GM18861 (cell line): ENCODE data around the gene TRAPPC12.

Experiments used
- ATAC-seq: cut with Tn5 transposase; IDR thresholded peaks from one replicate; pipeline ENCODE4 v1.9.1; 2021; ENCODE audit not compliant: unreplicated experiment

TRAPPC12 gene

GRCh38 chr2:3465844-3466481 lies 86.5 kb downstream of the TRAPPC12 start:
- no peak for ATAC-seq

GRCh38 chr2:3466482-3466863 lies 87.0 kb downstream of the TRAPPC12 start:
- no peak for ATAC-seq

DNA sequence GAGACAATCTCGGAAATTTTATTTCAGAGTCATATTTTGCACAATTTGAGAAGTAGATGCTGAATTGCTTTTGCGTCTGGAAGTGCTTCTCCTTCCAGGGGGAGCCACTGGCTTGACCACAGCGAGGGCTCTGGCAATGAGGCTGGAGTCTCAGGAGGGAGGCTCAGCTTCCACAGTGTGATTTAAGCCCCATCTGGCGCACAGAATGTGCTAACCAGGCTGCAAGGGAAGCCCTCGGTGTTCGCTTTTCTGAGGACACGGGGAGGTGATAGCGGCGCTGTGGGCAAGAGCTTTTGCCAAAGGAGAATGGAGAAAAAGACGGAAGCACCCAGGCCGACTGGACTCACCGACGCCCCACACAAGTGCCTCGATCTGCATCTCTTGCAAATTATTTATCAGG lies 87.5 kb downstream of the TRAPPC12 start:
- ATAC-seq = no peak

GRCh38 chr2:3467654-3468053 lies 88.2 kb downstream of the TRAPPC12 start:
- ATAC-seq = no peak

DNA sequence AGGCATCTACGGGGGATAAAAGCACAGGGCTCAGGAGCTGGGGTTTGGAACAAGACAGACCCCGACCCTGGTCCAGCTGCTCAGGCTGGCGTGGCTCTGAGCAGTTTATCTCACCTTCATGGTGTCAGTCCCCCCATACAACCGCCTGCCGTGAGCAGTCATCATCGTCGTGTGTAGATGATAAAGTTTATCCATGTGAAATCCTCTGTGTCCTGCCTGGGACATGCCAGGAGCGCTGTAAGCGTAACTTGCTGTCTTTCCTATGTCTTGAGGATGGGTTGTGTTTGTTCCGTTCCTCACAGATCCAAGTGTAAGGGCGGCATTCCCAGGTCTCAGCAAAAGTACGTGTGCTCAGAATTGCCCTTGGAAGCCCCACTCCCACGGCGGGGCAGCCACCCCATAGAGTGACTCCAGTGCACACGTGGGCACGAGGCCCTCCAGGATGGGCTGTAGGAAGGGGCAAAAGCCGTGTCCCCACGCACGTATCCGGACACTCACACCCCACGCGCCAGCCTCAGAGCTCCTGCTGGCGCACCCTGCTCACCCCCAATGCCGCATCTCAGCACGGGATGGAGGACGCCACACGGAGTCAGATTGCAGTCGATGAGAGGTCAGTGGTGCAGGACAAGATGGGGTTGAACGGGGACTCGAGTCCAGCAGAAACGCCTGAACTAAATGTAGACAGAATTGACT lies 88.9 kb downstream of the TRAPPC12 start:
- ATAC-seq = no peak

GRCh38 chr2:3469486-3469885 lies 90.0 kb downstream of the TRAPPC12 start:
- no peak for ATAC-seq

DNA sequence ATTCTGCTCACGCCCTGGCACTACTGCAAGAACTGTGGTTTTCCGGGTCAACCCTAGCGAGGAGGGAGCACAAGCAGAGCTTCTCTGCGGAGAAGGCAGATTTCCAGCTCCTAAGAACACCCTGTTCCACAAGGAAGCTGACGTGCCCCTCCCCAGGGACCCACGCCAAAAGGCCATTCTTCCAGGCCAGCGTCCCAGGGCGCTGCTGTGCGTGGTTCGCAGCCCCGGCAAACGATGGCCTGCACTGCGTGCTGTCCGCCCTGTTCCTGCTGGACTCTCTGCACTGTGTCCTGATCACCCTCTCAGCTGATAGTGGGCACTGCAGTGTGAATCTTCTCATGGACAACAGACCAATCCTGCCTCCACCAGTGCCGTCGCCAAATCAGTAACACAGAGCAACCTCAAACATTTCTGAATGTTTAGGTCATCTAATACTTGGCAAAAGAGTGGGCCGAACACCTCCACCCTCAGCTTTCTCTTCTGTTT lies 90.7 kb downstream of the TRAPPC12 start:
- ATAC-seq = no peak

GRCh38 chr2:3470856-3471737 lies 91.6 kb downstream of the TRAPPC12 start:
- ATAC-seq = no peak

DNA sequence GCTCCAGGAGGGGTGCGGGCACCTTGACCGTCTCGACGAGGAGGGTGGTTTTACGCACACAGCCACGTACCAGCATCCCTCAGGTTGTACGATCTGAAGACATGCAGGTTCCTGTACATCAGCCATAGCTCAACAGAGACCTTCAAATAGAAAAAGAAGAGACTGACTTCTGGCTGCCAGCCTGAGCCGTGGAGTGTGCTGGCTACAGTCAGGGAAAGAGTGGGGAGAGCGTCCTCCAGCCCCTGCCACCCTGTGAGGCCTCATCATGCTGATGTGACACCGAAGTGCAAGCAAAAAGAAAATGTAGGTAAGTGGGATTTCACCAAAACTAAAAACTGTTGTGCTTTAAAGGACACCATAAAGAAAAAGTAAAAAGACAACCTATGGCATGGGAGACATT lies 92.8 kb downstream of the TRAPPC12 start:
- no peak for ATAC-seq

- no peak for ATAC-seq
These were observed 93.5 kb downstream of the TRAPPC12 start for GRCh38 chr2:3472966-3473365.

GRCh38 chr2:3475771-3476170 lies 96.3 kb downstream of the TRAPPC12 start:
- no peak for ATAC-seq

DNA sequence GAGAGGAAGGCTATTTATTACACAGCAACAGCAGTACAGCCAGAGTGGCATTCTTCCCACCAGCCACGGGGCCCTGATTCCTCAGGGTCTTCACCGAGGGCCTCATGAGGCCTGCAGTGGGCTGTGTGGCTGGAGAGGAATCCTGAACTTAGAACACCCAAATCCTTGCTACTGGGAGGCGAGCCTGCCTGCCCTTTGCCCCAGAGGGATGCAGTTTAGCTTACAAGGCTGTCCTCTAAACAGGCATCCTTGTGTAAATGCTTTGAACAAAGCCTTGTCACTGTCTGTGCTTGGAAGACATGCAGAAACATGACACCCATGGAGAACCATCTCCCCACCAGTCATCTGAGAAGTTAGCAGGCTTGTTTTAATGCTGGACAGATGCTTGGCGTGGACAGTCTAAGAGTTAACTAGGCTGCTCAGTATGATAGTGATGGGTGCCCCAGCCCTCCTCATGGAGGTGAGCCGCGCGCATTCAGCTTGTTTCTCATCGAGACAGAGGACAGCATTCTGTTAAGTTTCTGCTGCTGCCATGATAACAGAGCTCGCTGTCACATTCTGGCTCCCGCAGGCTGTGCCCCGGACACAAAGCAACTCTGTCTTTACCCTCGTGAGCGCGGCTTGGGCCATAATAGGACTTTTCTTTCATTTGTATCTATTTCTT lies 97.0 kb downstream of the TRAPPC12 start:
- ATAC-seq = no peak

DNA sequence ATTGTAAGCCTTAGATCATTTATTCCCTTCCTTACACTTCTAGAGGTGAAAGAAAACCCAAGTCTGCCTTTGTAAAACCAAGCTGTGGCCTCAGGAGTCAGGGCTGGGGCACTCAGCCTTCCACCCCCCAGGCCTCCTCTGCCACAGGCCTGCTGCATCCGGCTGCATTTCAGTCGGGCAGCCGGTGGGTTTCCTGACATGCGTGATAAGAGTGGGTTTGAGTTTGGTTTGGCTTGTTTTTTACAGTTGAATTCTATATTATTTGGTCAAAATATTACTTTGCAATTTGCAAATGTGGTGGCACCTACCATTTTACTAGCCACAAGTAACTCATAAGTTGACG lies 97.5 kb downstream of the TRAPPC12 start:
- ATAC-seq = no peak

DNA sequence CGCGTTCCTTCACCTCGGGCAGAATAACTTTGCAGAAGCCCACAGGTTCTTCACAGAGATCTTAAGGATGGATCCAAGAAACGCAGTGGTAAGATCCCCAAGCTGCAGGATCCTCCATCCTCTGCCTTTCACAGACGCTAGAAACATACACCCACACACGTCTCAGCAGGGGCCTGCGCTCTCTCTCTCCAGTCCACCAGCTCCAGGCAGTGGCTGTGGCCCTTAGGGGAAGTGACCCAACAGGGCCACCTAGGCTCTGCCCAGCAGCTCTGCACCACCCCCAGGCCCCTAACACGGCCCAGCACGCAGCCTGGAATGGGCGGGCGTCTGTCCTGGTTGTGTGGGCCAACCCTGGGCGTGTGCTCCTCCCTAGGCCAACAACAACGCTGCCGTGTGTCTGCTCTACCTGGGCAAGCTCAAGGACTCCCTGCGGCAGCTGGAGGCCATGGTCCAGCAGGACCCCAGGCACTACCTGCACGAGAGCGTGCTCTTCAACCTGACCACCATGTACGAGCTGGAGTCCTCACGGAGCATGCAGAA lies 99.4 kb downstream of the TRAPPC12 start:
- no peak for ATAC-seq

GRCh38 chr2:3479430-3480320 lies 100.2 kb downstream of the TRAPPC12 start:
- no peak for ATAC-seq

DNA sequence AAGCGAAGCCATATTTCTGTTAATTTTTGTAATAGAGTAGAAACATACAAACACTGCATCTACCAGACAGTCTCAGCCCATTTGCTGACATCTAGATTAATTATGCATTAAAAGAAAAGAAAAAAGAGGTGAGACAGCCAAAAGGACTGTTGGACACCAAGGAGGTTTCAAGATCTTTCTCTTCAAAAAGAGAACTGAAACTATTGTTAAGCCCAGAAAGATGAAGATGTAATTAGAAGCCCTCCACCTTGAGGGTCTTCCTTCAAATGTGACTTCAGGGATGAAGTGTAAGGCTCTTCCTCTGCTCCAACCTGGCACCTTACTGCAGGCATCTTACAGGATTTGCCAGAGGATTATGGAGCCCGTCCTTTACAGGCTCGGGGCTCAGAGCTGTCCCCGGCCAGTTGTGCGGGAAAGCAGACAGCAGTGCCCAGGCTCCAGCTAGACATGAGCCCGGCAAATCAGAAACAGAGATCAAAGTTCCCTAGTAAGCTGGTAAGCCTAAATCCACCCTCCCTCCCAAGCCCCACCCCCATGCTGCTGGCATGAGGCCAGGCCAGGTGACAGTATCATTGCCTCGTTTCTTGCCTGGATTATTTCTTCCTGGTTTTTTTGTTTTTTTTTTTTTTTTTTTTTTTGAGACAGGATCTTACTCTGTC lies 101.0 kb downstream of the TRAPPC12 start:
- ATAC-seq = no peak

- ATAC-seq = no peak
These were observed 101.5 kb downstream of the TRAPPC12 start for GRCh38 chr2:3481011-3481400.

DNA sequence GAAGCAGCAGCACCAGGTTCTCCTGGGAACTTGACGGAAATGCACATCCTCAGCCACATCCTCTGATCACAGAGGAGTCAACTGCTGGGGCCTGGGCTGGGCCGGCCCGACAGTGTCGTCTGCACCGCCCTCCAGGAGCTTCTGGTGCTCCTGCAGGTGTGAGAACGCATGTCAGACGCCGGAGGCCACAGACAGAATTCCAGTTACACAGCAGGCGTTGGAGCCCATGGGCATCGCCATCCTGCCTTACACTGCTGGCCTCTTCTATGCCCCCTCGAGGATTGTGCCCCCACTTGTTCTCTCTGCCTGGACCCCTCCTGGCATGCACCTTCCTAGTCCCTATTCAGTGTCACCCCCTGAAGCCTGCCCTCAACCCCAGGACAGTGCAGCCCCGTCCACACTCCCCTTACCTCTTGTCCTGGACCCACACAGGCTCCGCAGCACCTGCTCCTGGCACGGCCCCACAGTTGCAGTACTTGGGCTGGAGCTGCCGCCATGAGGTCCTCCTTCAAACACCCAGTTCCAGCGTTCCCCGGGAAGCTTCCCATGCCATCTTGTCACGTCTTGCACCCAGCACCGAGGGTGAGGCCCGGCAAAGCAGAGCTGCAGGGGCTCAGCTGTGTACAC lies 102.4 kb downstream of the TRAPPC12 start:
- ATAC-seq = no peak

GRCh38 chr2:3482363-3482821 lies 102.9 kb downstream of the TRAPPC12 start:
- ATAC-seq = no peak
